Activated CD8-positive, alpha-beta T cell treated with anti-CD3 and anti-CD28 coated beads for 36 hours (primary cell): ENCODE measurements around the gene SCARF1. TPM values are rescaled to one million over a fixed set of nuclear protein-coding genes. Genes with fewer than 3 reads are reported as not detected.

ENCODE experiments used
- ATAC-seq: fragments of 200-7000 bp; cut with Tn5 transposase; one replicate; pipeline ENCODE4 v1.10.0; 2021; ENCODE audit warnings: mild to moderate bottlenecking, moderate library complexity
- CTCF ChIA-PET: fragments of 350-600 bp; sonication (Branson Sonifier 250); formaldehyde crosslinking; loops from one replicate; lab custom pipeline; 2021; ENCODE audit warnings: antibody characterized with exemption; lab: Charles Lee
- POLR2A ChIA-PET: fragments of 350-600 bp; sonication (Branson Sonifier 250); formaldehyde crosslinking; loops from one replicate; lab custom pipeline; 2021; ENCODE audit warnings: antibody characterized with exemption; lab: Charles Lee
- DNase-seq: peaks from one replicate; pipeline ENCODE4 v3.0.0-alpha.2; 2020
- H3K27ac Mint-ChIP-seq: one replicate; pipeline ENCODE4 v1.8.0; 2021; ENCODE audit warnings: mild to moderate bottlenecking, mixed read lengths
- H3K27me3 Mint-ChIP-seq: one replicate; pipeline ENCODE4 v1.8.0; 2021; ENCODE audit warnings: mixed read lengths
- H3K36me3 Mint-ChIP-seq: one replicate; pipeline ENCODE4 v1.8.0; 2021; ENCODE audit warnings: low read depth, mixed read lengths
- H3K4me1 Mint-ChIP-seq: one replicate; pipeline ENCODE4 v1.8.0; 2021; ENCODE audit warnings: low read depth, mixed read lengths
- H3K4me3 Mint-ChIP-seq: one replicate; pipeline ENCODE4 v1.8.0; 2021; ENCODE audit warnings: mild to moderate bottlenecking, moderate library complexity, mixed read lengths
- H3K9me3 Mint-ChIP-seq: one replicate; pipeline ENCODE4 v1.8.0; 2021; ENCODE audit warnings: mixed read lengths
- CTCF ChIP-seq: fragments of 200-600 bp; IDR thresholded peaks from one replicate; pipeline ENCODE4 v1.8.0; 2022; ENCODE audit warnings: antibody characterized with exemption, mild to moderate bottlenecking
- intact Hi-C: fragments of 100-400 bp; cut with micrococcal nuclease; formaldehyde crosslinking; loops from one replicate; pipeline ENCODE4 v1.10.0; 2022
- total RNA-seq, 2 experiments: library from RNA; stranded (reverse); gene quantifications; one replicate each; pipeline ENCODE4 v1.2.3, GENCODE V29; 2021

The SCARF1 gene
- total RNA-seq, 2 experiments from 2014 or later = 3.2 to 4.1 TPM

- intact Hi-C loops = no loop called here
- H3K36me3 Mint-ChIP-seq = no peaks in the 10 kb centered on the region
- peaks cover 17% of the 10 kb centered on the region for H3K4me1 Mint-ChIP-seq
- ChIA-PET CTCF (interaction anchor here (0.6 to 1.6 kb wide), 3 partner anchors 19 to 76 kb away, joined by 4 read pairs; no protein-coding TSS in a partner anchor), POLR2A (interaction anchor here (0.8 to 1.1 kb wide), 2 partner anchors 14 to 27 kb away, joined by 3 to 4 read pairs; no protein-coding TSS in a partner anchor)
- no peaks in the 10 kb centered on the region for H3K27me3 Mint-ChIP-seq
- TF ChIP-seq CTCF = no peak
- ATAC-seq (no peak), DNase-seq (no peak)
- no peaks in the 10 kb centered on the region for H3K9me3 Mint-ChIP-seq
- peak overlapping the region; percentile 30 for H3K27ac Mint-ChIP-seq
- no peak overlapping the region for H3K4me3 Mint-ChIP-seq
These were observed 52.0 kb downstream of the SCARF1 start for GRCh38 chr17:1593630-1593931.

GRCh38 chr17:1592751-1593629 lies 52.5 kb downstream of the SCARF1 start:
- H3K27ac Mint-ChIP-seq = peak overlapping the region; percentile 67

GRCh38 chr17:1591474-1592090 lies 54.0 kb downstream of the SCARF1 start:
- no peaks in the 10 kb centered on the region for H3K36me3 Mint-ChIP-seq
- CTCF ChIA-PET = interaction anchor here (1.3 kb wide), 1 partner anchor 17 kb away, joined by 4 read pairs; no protein-coding TSS in a partner anchor
- intact Hi-C loops = no loop called here
- H3K4me1 Mint-ChIP-seq = peaks cover 17% of the 10 kb centered on the region
- no peaks in the 10 kb centered on the region for H3K27me3 Mint-ChIP-seq
- ATAC-seq (no peak), DNase-seq (no peak)
- no peak overlapping the region for H3K4me3 Mint-ChIP-seq
- no peaks in the 10 kb centered on the region for H3K9me3 Mint-ChIP-seq
- no peak for TF ChIP-seq CTCF
- POLR2A ChIA-PET = interaction anchor here (1.3 kb wide), 1 partner anchor 13 kb away, joined by 5 read pairs; no protein-coding TSS in a partner anchor
- H3K27ac Mint-ChIP-seq = no peak overlapping the region

More at GRCh38 chr17:1592751-1593629, 52.5 kb downstream of the SCARF1 start:
- Mint-ChIP-seq H3K36me3 (no peaks in the 10 kb centered on the region), H3K4me1 (peaks cover 17% of the 10 kb centered on the region), H3K27me3 (no peaks in the 10 kb centered on the region), H3K9me3 (no peaks in the 10 kb centered on the region), H3K4me3 (peak overlapping the region; percentile 37)
- no peak for TF ChIP-seq CTCF
- ChIA-PET POLR2A (interaction anchor here (0.8 to 1.3 kb wide), 4 partner anchors 14 to 130 kb away, joined by 3 to 5 read pairs (median 4); no protein-coding TSS in a partner anchor), CTCF (interaction anchor here (1.3 to 1.6 kb wide), 3 partner anchors 19 to 77 kb away, joined by 4 read pairs; no protein-coding TSS in a partner anchor)
- ATAC-seq = peak; percentile 80
- peak; percentile 52 for DNase-seq
- intact Hi-C loops = no loop called here

GRCh38 chr17:1590747-1591473 lies 54.6 kb downstream of the SCARF1 start:
- no peak for ATAC-seq

More at GRCh38 chr17:1590747-1591473, 54.6 kb downstream of the SCARF1 start:
- H3K9me3 Mint-ChIP-seq = no peaks in the 10 kb centered on the region
- no peaks in the 10 kb centered on the region for H3K27me3 Mint-ChIP-seq
- no peak overlapping the region for H3K27ac Mint-ChIP-seq
- H3K4me3 Mint-ChIP-seq = no peak overlapping the region
- DNase-seq = no peak
- TF ChIP-seq CTCF = no peak
- CTCF ChIA-PET = interaction anchor here (0.7 to 1.4 kb wide), 2 partner anchors 17 to 30 kb away, joined by 3 to 6 read pairs; no protein-coding TSS in a partner anchor
- no peaks in the 10 kb centered on the region for H3K36me3 Mint-ChIP-seq
- H3K4me1 Mint-ChIP-seq = peaks cover 17% of the 10 kb centered on the region
- POLR2A ChIA-PET = no interaction called here
- intact Hi-C loops = no loop called here
